IMR-90 (cell line): Measurements from ENCODE around the gene NT5C1B. TPM values are rescaled to one million over a fixed set of nuclear protein-coding genes. Genes with fewer than 3 reads are reported as not detected.

Experiments
- ATAC-seq: fragments of 200-7000 bp; cut with Tn5 transposase; 2 replicates; pipeline ENCODE4 v1.9.1; 2020; ENCODE audit warnings: low read depth, mild to moderate bottlenecking, moderate library complexity
- BruUV-seq: library from RNA; stranded (reverse); fragments of 400-500 nt; replicated peaks from 2 replicates; lab custom pipeline; 2021; lab: Mats Ljungman, UMichigan
- CTCF ChIA-PET: fragments of 300-600 bp; formaldehyde crosslinking; extraction: SDS; loops from one replicate; lab custom pipeline; 2021; ENCODE audit warnings: antibody characterized with exemption; lab: Yijun Ruan, JAX
- POLR2A ChIA-PET: fragments of 300-600 bp; sonication (Branson Sonifier 250); formaldehyde crosslinking; loops from one replicate; lab custom pipeline; 2022; ENCODE audit warnings: antibody characterized with exemption; ENCODE audit not compliant: unreplicated experiment; lab: Charles Lee
- DNase-seq: peaks from one replicate; pipeline ENCODE4 v3.0.0; 2013
- H2AFZ ChIP-seq: replicated peaks from 2 replicates; pipeline ENCODE3; 2013; ENCODE audit warnings: low read length, mild to moderate bottlenecking; ENCODE audit not compliant: poor library complexity
- H2AK5ac ChIP-seq: 2 replicates; pipeline ENCODE4 v1.6.1; 2013; ENCODE audit warnings: low read depth, low read length, inconsistent platforms
- H2AK9ac ChIP-seq: replicated peaks from 2 replicates; pipeline ENCODE3; 2013; ENCODE audit warnings: mild to moderate bottlenecking, low read depth, low read length, moderate library complexity; ENCODE audit not compliant: poor library complexity
- H2BK120ac ChIP-seq: 2 replicates; pipeline ENCODE4 v1.6.1; 2013; ENCODE audit warnings: low read depth, low read length, inconsistent platforms
- H2BK15ac ChIP-seq: 3 replicates; pipeline ENCODE4 v1.6.1; 2013; ENCODE audit warnings: low read depth, low read length, inconsistent platforms
- H2BK20ac ChIP-seq: 2 replicates; pipeline ENCODE4 v1.6.1; 2013; ENCODE audit warnings: low read depth, mild to moderate bottlenecking, inconsistent platforms, low read length, moderate library complexity
- H2BK5ac ChIP-seq: 2 replicates; pipeline ENCODE4 v1.6.1; 2013; ENCODE audit warnings: mild to moderate bottlenecking, low read depth, low read length, inconsistent platforms; ENCODE audit not compliant: poor library complexity, severe bottlenecking
- H3K14ac ChIP-seq: replicated peaks from 2 replicates; pipeline ENCODE4 v1.6.1; 2013; ENCODE audit warnings: low read depth, low read length, inconsistent platforms
- H3K18ac ChIP-seq: 2 replicates; pipeline ENCODE4 v1.6.1; 2013; ENCODE audit warnings: low read depth, low read length, control low read depth
- H3K23ac ChIP-seq: 2 replicates; pipeline ENCODE4 v1.6.1; 2013; ENCODE audit warnings: low read depth, low read length, inconsistent platforms
- H3K27ac ChIP-seq: 2 replicates; pipeline ENCODE4 v1.5.1; 2013; ENCODE audit warnings: mild to moderate bottlenecking, control low read depth, low read length; ENCODE audit not compliant: insufficient read depth
- H3K27me3 ChIP-seq: 2 replicates; pipeline ENCODE4 v1.6.1; 2013; ENCODE audit warnings: low read length; ENCODE audit not compliant: control insufficient read depth, insufficient read depth
- H3K36me3 ChIP-seq: 2 replicates; pipeline ENCODE4 v1.6.1; 2013; ENCODE audit warnings: low read length, mixed read lengths; ENCODE audit not compliant: control insufficient read depth, insufficient read depth
- H3K4ac ChIP-seq: 2 replicates; pipeline ENCODE4 v1.6.1; 2013; ENCODE audit warnings: low read depth, low read length, inconsistent platforms
- H3K4me1 ChIP-seq: 2 replicates; pipeline ENCODE4 v1.6.1; 2013; ENCODE audit warnings: low read length, mixed read lengths; ENCODE audit not compliant: control insufficient read depth, insufficient read depth
- H3K4me2 ChIP-seq: 2 replicates; pipeline ENCODE4 v1.6.1; 2013; ENCODE audit warnings: low read depth, mild to moderate bottlenecking, control low read depth, low read length, moderate library complexity
- H3K4me3 ChIP-seq: 2 replicates; pipeline ENCODE4 v1.5.1; 2013; ENCODE audit warnings: low read depth, mild to moderate bottlenecking, control low read depth, low read length, moderate library complexity; ENCODE audit not compliant: insufficient read depth
- H3K56ac ChIP-seq: 2 replicates; pipeline ENCODE4 v1.6.1; 2013; ENCODE audit warnings: low read length, inconsistent platforms; ENCODE audit not compliant: insufficient read depth; ENCODE audit errors: extremely low read depth
- H3K79me1 ChIP-seq, 2 experiments: 2 replicates each; pipeline ENCODE4 v1.6.1; 2013; ENCODE audit warnings: low read length in 2 of 2, inconsistent platforms in 1 of 2, low read depth in 1 of 2
- H3K9ac ChIP-seq: 2 replicates; pipeline ENCODE4 v1.6.1; 2013; ENCODE audit warnings: low read depth, low read length, control low read depth
- H3K9me1 ChIP-seq: 2 replicates; pipeline ENCODE4 v1.6.1; 2013; ENCODE audit warnings: low read length, inconsistent platforms; ENCODE audit not compliant: insufficient read depth
- H3K9me3 ChIP-seq: 2 replicates; pipeline ENCODE4 v1.6.1; 2013; ENCODE audit warnings: low read length; ENCODE audit not compliant: control insufficient read depth, insufficient read depth
- H4K20me1 ChIP-seq: 2 replicates; pipeline ENCODE4 v1.6.1; 2013; ENCODE audit warnings: low read length, inconsistent platforms; ENCODE audit not compliant: insufficient read depth
- H4K5ac ChIP-seq: 2 replicates; pipeline ENCODE4 v1.6.1; 2013; ENCODE audit warnings: mild to moderate bottlenecking, low read depth, low read length, control low read depth
- H4K8ac ChIP-seq, 2 experiments: 2 replicates each; pipeline ENCODE4 v1.6.1; 2013; ENCODE audit warnings: low read depth in 2 of 2, low read length in 2 of 2, control low read depth in 1 of 2, inconsistent platforms in 1 of 2
- H4K91ac ChIP-seq: 2 replicates; pipeline ENCODE4 v1.6.1; 2013; ENCODE audit warnings: low read depth, low read length, inconsistent platforms; ENCODE audit not compliant: insufficient read depth
- BHLHE40 ChIP-seq: fragments of 150-350 bp; IDR thresholded peaks from 2 replicates; pipeline ENCODE4 v1.6.1; 2016; ENCODE audit warnings: mild to moderate bottlenecking, low read depth, low read length
- CEBPB ChIP-seq: IDR thresholded peaks from 2 replicates; pipeline ENCODE4 v1.6.1; 2012; ENCODE audit warnings: low read depth, low read length, improper control_type of control experiment
- CHD1 ChIP-seq: IDR thresholded peaks from 2 replicates; pipeline ENCODE4 v1.6.1; 2012; ENCODE audit warnings: low read depth, low read length, improper control_type of control experiment
- FOS ChIP-seq: fragments of 150-350 bp; IDR thresholded peaks from 2 replicates; pipeline ENCODE4 v1.6.1; 2016; ENCODE audit warnings: low read depth, low read length
- MAFK ChIP-seq: IDR thresholded peaks from 2 replicates; pipeline ENCODE4 v1.6.1; 2012; ENCODE audit warnings: low read depth, low read length, improper control_type of control experiment
- MAZ ChIP-seq: IDR thresholded peaks from 2 replicates; pipeline ENCODE4 v1.6.1; 2012; ENCODE audit warnings: low read depth, mild to moderate bottlenecking, low read length, improper control_type of control experiment, moderate library complexity, borderline replicate concordance
- MXI1 ChIP-seq: IDR thresholded peaks from 2 replicates; pipeline ENCODE4 v1.6.1; 2012; ENCODE audit warnings: low read depth, mild to moderate bottlenecking, low read length, moderate library complexity, borderline replicate concordance
- NFE2L2 ChIP-seq: fragments of 150-350 bp; IDR thresholded peaks from 2 replicates; pipeline ENCODE4 v1.6.1; 2016; ENCODE audit warnings: low read depth, mild to moderate bottlenecking, low read length
- POLR2A ChIP-seq: IDR thresholded peaks from 2 replicates; pipeline ENCODE4 v1.6.1; 2012; ENCODE audit warnings: mild to moderate bottlenecking, low read depth, low read length
- RAD21 ChIP-seq: IDR thresholded peaks from 2 replicates; pipeline ENCODE4 v1.6.1; 2012; ENCODE audit warnings: low read length, improper control_type of control experiment
- RCOR1 ChIP-seq: IDR thresholded peaks from 2 replicates; pipeline ENCODE4 v1.6.1; 2012; ENCODE audit warnings: mild to moderate bottlenecking, low read length, improper control_type of control experiment; ENCODE audit not compliant: insufficient replicate concordance
- RFX5 ChIP-seq: IDR thresholded peaks from 2 replicates; pipeline ENCODE4 v1.8.0; 2012; ENCODE audit warnings: low read depth, mild to moderate bottlenecking, low read length, moderate library complexity
- WGBS, 2 experiments: methylation state at CpG; one replicate each; pipeline versions ENCODE4 v1.1.5 to v1.1.7; 2013; ENCODE audit warnings: missing lambda C conversion rate in 2 of 2; ENCODE audit not compliant: insufficient read length in 1 of 2; ENCODE audit errors: extremely low coverage in 2 of 2; 5-methylcytosine and 5-hydroxymethylcytosine counted together
- dilution Hi-C: fragments of 300-500 bp; cut with HindIII; formaldehyde crosslinking; loops from one replicate; pipeline ENCODE4 v1.14.3; 2018; ENCODE audit warnings: low sequenced_read_pairs; ENCODE audit not compliant: unreplicated experiment
- in situ Hi-C: fragments of 300-500 bp; cut with MboI; formaldehyde crosslinking; loops from 3 replicates; pipeline ENCODE4 v1.14.3; 2019; ENCODE audit warnings: low sequenced_read_pairs, inconsistent platforms, mixed read lengths
- intact Hi-C: fragments of 100-400 bp; cut with micrococcal nuclease; formaldehyde crosslinking; loops from 2 replicates; pipeline ENCODE4 v1.10.0; 2022
- polyA plus RNA-seq, 3 experiments: library from polyadenylated mRNA; depleted of rRNA; stranded (reverse); fragments of >200 nt; gene quantifications; 2 replicates each; pipeline ENCODE4 v1.2.3, GENCODE V29; 2012; ENCODE audit warnings: low replicate concordance in 1 of 3
- total RNA-seq: library from RNA; depleted of rRNA; stranded (reverse); fragments of >200 nt; gene quantifications from 2 replicates; pipeline ENCODE4 v1.2.3, GENCODE V29; 2012
- TF ChIP-seq, protein P1 (sequence below): fragments of 150-350 bp; IDR thresholded peaks from 2 replicates; pipeline ENCODE4 v1.6.1; 2016; ENCODE audit warnings: low read depth, mild to moderate bottlenecking, low read length, moderate library complexity, borderline replicate concordance

NT5C1B gene
- total and polyA plus RNA-seq, 2 of the 4 experiments (the other 2 are of a cell fraction) = not detected

GRCh38 chr2:18548621-18549020 lies 40.7 kb downstream of the NT5C1B start:
- H3K4me3 ChIP-seq = no peak overlapping the region
- no peak overlapping the region for H3K4me2 ChIP-seq
- H3K23ac ChIP-seq = no peak overlapping the region
- H3K9ac ChIP-seq = no peak overlapping the region
- WGBS, 2 experiments = no CpG with 5 or more reads among the region's 1 CpG
- H2BK15ac ChIP-seq = no peak overlapping the region
- H2AK9ac ChIP-seq = no peak overlapping the region
- H3K9me3 ChIP-seq = no peaks in the 10 kb centered on the region
- H3K9me1 ChIP-seq = no peaks in the 10 kb centered on the region
- H3K36me3 ChIP-seq = no peaks in the 10 kb centered on the region
- intact Hi-C loops = no loop called here
- H2BK5ac ChIP-seq = no peak overlapping the region
- H3K4me1 ChIP-seq = no peaks in the 10 kb centered on the region
- H4K20me1 ChIP-seq = no peaks in the 10 kb centered on the region
- H3K79me1 ChIP-seq = no peaks in the 10 kb centered on the region
- no peak overlapping the region for H4K91ac ChIP-seq
- no peak overlapping the region for H3K27ac ChIP-seq
- no peak overlapping the region for H2AFZ ChIP-seq
- in situ Hi-C loops = no loop called here
- no peak overlapping the region for H3K56ac ChIP-seq
- no peak overlapping the region for H3K4ac ChIP-seq
- no TSS peak for BruUV-seq
- H2BK20ac ChIP-seq = no peak overlapping the region
- dilution Hi-C loops = no loop called here
- no peak overlapping the region for H3K18ac ChIP-seq
- no peak overlapping the region for H3K14ac ChIP-seq
- CTCF ChIA-PET = no interaction called here
- no peak for ATAC-seq
- no peak overlapping the region for H2BK120ac ChIP-seq
- TF ChIP-seq MAZ = no peak
- no peak for TF ChIP-seq NFE2L2
- TF ChIP-seq CHD1 = no peak
- TF ChIP-seq MAFK = no peak
- no peak for TF ChIP-seq POLR2A
- TF ChIP-seq RCOR1 = no peak
- TF ChIP-seq, protein P1, sequence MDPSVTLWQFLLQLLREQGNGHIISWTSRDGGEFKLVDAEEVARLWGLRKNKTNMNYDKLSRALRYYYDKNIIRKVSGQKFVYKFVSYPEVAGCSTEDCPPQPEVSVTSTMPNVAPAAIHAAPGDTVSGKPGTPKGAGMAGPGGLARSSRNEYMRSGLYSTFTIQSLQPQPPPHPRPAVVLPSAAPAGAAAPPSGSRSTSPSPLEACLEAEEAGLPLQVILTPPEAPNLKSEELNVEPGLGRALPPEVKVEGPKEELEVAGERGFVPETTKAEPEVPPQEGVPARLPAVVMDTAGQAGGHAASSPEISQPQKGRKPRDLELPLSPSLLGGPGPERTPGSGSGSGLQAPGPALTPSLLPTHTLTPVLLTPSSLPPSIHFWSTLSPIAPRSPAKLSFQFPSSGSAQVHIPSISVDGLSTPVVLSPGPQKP = no peak
- no peak for TF ChIP-seq RFX5
- TF ChIP-seq CEBPB = no peak
- TF ChIP-seq BHLHE40 = no peak
- TF ChIP-seq RAD21 = no peak
- no peak for TF ChIP-seq FOS
- TF ChIP-seq MXI1 = no peak
- no peak overlapping the region for H4K5ac ChIP-seq
- no peak for DNase-seq
- no peaks in the 10 kb centered on the region for H3K27me3 ChIP-seq
- POLR2A ChIA-PET = no interaction called here
- H2AK5ac ChIP-seq = no peak overlapping the region
- no peak overlapping the region for H4K8ac ChIP-seq
